Measurements from ENCODE around the gene KCNIP1.

The KCNIP1 gene

DNA sequence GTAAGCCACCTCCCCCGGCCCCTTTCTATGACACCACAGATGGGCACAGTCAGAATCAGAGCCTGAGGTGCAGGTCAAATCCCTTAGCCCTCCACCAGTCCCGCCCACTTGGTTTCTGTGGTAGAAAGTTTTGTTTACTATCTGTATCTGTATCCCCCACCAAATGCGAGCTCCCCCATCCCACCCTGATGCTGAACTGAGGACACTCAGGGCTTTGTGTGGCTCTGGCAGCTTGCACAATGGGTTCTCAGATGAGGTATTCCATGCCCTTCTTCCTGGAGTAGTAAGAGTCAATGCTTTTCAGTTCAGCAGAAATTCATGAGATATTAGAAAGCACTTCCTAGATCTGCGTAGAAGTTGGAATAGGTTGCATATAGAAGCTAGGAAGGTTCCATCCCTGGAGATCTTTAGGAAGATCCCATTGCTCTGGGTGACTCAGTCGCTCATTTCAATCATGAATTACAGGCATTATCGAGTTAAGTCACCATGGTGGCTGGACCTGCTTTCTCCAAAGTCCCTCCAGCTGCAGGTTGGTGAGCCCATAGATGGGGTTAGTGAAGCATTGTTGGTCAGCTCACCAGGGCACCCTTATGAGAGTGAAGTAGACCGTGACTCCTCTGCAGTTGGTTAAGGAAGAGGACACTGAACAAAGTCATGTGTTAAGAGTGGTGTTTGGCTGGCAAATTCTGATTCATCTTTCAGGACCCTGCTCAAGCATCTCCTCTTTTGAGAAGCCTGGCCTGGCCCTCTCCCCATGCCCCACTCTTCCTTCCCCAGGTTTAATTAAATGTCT, 10.6 kb upstream of the KCNIP1 start:
- Histone ChIP-seq H3K36me3 (ENCODE audit: control insufficient read depth in 2 of 2, insufficient read depth in 2 of 2, low read length in 2 of 2) (no peaks in the 10 kb centered on the region), H3K27me3 (ENCODE audit: control insufficient read depth in 1 of 2, insufficient read depth in 2 of 2, low read length in 2 of 2) (peaks cover 0 to 12% of the 10 kb centered on the region in 2 donors), H3K4me3 (ENCODE audit: low read length in 2 of 2) (no peak overlapping the region), H3K27ac (ENCODE audit: low read length) (no peak overlapping the region), H3K9me3 (ENCODE audit: control insufficient read depth in 2 of 2, low read length in 2 of 2) (no peaks in the 10 kb centered on the region), H3K4me1 (ENCODE audit: control insufficient read depth, insufficient read depth, low read length) (peaks cover 9% of the 10 kb centered on the region), H3K9ac (ENCODE audit: low read length in 2 of 2) (no peak overlapping the region)

DNA sequence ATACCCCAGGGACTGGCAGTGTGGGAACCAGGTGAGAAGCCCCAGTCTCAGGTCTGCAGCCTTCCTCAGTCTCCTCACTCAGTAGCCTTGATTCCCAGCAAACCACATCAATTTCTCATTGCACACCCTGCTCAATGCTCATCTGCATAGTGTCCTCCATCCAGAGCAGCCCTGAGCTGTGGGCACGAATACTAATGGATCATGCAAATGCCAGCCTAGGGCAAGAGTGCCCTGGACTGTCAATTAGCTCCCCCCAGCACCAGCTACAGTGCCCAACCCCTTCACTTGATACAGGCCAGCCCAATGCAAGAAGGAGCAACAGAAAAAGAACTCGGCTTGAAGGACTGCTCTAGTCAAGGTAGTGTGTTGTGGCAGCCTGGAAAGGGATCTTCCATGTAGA, 9.8 kb upstream of the KCNIP1 start:
- Histone ChIP-seq H3K27ac (ENCODE audit: low read length) (no peak overlapping the region), H3K4me1 (ENCODE audit: control insufficient read depth, insufficient read depth, low read length) (peaks cover 4% of the 10 kb centered on the region), H3K9ac (ENCODE audit: low read length in 2 of 2) (no peak overlapping the region), H3K36me3 (ENCODE audit: control insufficient read depth in 2 of 2, insufficient read depth in 2 of 2, low read length in 2 of 2) (no peaks in the 10 kb centered on the region), H3K9me3 (ENCODE audit: control insufficient read depth in 2 of 2, low read length in 2 of 2) (no peaks in the 10 kb centered on the region), H3K4me3 (ENCODE audit: low read length in 2 of 2) (no peak overlapping the region), H3K27me3 (ENCODE audit: control insufficient read depth in 1 of 2, insufficient read depth in 2 of 2, low read length in 2 of 2) (peaks cover 0 to 10% of the 10 kb centered on the region in 2 donors)

DNA sequence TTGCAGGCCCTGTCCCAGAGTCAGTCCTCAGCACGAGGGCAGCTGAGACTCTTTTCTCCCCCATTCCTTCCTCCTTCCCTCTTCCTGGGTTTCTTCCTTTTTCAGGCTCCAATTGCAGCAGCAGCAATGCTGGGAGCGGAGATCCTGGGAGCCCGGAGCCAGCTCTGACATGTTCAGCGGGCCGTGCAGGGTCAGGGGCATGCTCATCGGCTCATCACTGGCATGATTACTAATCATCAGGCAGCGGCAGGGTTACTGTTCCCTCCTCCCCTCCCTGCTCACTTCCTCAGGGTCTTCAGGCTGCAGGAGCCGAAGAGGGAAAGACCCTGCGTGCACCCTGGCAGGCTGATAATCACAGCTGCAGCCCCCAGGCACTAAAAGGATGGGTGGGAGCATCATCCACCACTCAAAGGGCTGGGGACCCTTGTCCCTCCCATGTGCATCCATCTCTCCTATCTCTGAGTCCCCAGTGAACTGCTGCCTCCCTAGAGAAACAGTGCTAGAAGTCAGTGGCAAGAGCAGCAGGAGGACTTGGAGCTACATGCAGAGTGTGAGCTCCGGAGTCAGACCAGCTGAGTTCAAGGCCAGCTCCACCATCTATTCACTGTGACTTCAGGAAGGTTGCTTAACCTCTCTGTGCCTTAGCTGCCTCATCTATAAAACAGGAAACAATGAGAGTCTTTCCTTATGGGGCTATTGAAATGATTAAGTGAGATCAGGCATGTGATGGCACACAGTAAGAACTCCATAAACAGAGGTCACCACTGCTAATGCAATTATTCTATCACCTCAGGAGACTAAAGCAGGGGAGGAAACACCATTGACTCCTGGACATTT, 7.8 kb upstream of the KCNIP1 start:
- Histone ChIP-seq H3K4me1 (ENCODE audit: control insufficient read depth, insufficient read depth, low read length) (peaks cover 4% of the 10 kb centered on the region), H3K9ac (ENCODE audit: low read length in 2 of 2) (no peak overlapping the region), H3K9me3 (ENCODE audit: control insufficient read depth in 2 of 2, low read length in 2 of 2) (peaks cover 4 to 8% of the 10 kb centered on the region in 2 donors), H3K36me3 (ENCODE audit: control insufficient read depth in 2 of 2, insufficient read depth in 2 of 2, low read length in 2 of 2) (no peaks in the 10 kb centered on the region), H3K27ac (ENCODE audit: low read length) (no peak overlapping the region), H3K27me3 (ENCODE audit: control insufficient read depth in 1 of 2, insufficient read depth in 2 of 2, low read length in 2 of 2) (peaks cover 0 to 13% of the 10 kb centered on the region in 2 donors), H3K4me3 (ENCODE audit: low read length in 2 of 2) (no peak overlapping the region)

DNA sequence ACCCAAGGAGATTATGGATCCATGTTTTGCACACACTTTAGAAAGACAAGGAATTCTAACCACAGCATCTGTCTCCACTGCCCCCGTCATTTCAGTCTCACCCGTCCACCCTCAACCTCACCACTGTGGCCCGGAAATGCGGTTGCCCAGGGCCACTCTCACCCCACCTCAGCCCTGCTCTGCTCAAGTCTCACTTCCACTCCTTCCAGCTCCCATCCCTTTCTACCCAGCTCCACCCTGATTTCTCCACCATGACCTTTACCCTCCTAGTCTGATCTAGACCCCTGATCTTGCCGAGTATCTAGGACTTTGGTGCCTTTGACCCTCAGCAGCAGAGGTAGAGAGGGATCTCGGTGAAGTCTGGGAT, 7.2 kb upstream of the KCNIP1 start:
- no peak overlapping the region for H3K9ac ChIP-seq (ENCODE audit: low read length in 2 of 2)
- peaks cover 0 to 13% of the 10 kb centered on the region in 2 donors for H3K27me3 ChIP-seq (ENCODE audit: control insufficient read depth in 1 of 2, insufficient read depth in 2 of 2, low read length in 2 of 2)
- no peaks in the 10 kb centered on the region for H3K36me3 ChIP-seq (ENCODE audit: control insufficient read depth in 2 of 2, insufficient read depth in 2 of 2, low read length in 2 of 2)
- peaks cover 4 to 8% of the 10 kb centered on the region in 2 donors for H3K9me3 ChIP-seq (ENCODE audit: control insufficient read depth in 2 of 2, low read length in 2 of 2)
- no peak overlapping the region for H3K4me3 ChIP-seq (ENCODE audit: low read length in 2 of 2)
- no peak overlapping the region for H3K27ac ChIP-seq (ENCODE audit: low read length)
- peaks cover 3% of the 10 kb centered on the region for H3K4me1 ChIP-seq (ENCODE audit: control insufficient read depth, insufficient read depth, low read length)

DNA sequence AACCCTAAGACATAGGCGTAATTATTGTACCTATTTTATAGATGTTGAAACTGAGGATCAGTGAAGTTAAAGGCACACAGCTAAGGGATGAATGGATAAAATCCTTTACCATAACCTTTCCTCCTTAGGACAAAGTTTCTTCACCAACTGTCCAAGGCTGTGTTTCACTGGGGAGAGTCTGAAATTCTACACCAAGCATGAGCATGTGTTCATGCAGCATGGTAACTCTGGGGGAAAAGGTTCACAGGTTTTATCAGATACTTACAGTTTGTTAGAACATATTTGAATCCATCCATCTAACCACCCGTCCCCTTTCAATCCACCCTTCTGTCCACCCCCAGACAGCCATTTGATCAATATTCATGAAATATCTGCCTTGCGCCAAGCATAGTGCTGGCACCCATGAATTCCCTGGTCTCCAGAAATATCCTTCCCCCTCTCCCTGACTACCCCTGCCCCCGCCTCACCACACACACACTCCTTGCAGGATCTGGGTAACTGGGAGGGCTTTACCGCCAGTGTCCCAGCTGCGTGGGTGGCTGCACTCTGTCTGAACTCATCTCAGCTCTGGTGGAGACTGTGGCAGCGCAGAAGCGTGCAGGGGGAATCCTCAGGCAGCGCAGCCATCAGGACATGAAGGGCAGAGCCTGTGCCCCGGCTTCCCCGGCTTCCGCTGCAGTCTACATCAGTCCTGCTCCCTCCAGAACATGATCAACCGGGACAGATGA, 6.3 kb upstream of the KCNIP1 start:
- no peaks in the 10 kb centered on the region for H3K36me3 ChIP-seq (ENCODE audit: control insufficient read depth in 2 of 2, insufficient read depth in 2 of 2, low read length in 2 of 2)
- H3K4me3 ChIP-seq (ENCODE audit: low read length in 2 of 2), result no peak overlapping the region
- no peak overlapping the region for H3K9ac ChIP-seq (ENCODE audit: low read length in 2 of 2)
- no peaks in the 10 kb centered on the region for H3K4me1 ChIP-seq (ENCODE audit: control insufficient read depth, insufficient read depth, low read length)
- no peak overlapping the region for H3K27ac ChIP-seq (ENCODE audit: low read length)
- peaks cover 4 to 8% of the 10 kb centered on the region in 2 donors for H3K9me3 ChIP-seq (ENCODE audit: control insufficient read depth in 2 of 2, low read length in 2 of 2)
- H3K27me3 ChIP-seq (ENCODE audit: control insufficient read depth in 1 of 2, insufficient read depth in 2 of 2, low read length in 2 of 2), result peaks cover 1 to 18% of the 10 kb centered on the region in 2 donors

DNA sequence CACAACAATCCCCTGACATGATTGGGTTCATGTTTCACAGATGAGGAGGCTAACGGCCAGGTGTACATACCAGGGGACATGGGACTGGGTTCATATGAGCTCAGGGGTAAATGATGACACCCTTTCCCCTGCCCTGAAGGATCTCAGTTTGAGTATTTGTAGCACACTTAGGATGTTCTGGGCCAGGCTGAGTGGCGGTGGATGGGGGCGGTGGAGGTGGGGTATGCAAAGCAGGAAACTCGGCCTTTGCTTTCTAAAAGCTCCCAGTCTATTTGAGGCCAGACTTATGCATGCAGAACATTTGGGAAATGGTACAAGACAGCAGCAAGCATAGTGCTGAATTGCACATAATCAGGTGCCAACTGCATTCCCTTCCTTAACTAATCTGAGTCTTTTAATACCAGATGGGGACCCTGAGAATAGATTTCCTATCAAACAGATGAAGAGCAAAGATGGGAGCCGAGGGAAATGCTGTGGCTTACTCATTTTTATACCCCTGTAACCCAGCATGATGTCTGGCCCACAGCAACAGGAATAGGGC, 4.9 kb upstream of the KCNIP1 start:
- no peak overlapping the region for H3K4me3 ChIP-seq (ENCODE audit: low read length in 2 of 2)
- peaks cover 9 to 20% of the 10 kb centered on the region in 2 donors for H3K27me3 ChIP-seq (ENCODE audit: control insufficient read depth in 1 of 2, insufficient read depth in 2 of 2, low read length in 2 of 2)
- no peaks in the 10 kb centered on the region for H3K36me3 ChIP-seq (ENCODE audit: control insufficient read depth in 2 of 2, insufficient read depth in 2 of 2, low read length in 2 of 2)
- peaks cover 4 to 8% of the 10 kb centered on the region in 2 donors for H3K9me3 ChIP-seq (ENCODE audit: control insufficient read depth in 2 of 2, low read length in 2 of 2)
- no peak overlapping the region for H3K27ac ChIP-seq (ENCODE audit: low read length)
- H3K4me1 ChIP-seq (ENCODE audit: control insufficient read depth, insufficient read depth, low read length), result peaks cover 2% of the 10 kb centered on the region
- no peak overlapping the region for H3K9ac ChIP-seq (ENCODE audit: low read length in 2 of 2)

DNA sequence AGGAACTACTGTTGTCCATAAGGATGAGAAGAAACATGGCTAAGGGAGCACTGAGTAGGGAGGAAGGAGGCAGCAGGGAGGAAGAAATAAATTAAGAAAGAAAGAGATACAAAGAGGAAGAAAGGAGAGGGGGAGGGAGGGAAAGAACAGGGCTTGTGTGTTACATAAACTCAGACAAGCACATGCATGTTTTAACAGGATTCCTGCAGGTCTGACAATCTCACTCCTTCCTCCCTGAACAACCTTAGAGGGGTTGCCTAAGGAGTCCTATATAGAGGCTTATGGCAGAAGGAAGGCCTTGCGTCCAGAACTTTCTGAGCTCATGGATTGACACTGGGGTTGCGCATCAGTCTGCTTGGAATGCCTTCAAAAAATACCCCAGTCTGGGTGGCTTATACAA, 4.2 kb upstream of the KCNIP1 start:
- no peak overlapping the region for H3K4me3 ChIP-seq (ENCODE audit: low read length in 2 of 2)
- peaks cover 4 to 8% of the 10 kb centered on the region in 2 donors for H3K9me3 ChIP-seq (ENCODE audit: control insufficient read depth in 2 of 2, low read length in 2 of 2)
- no peak overlapping the region for H3K27ac ChIP-seq (ENCODE audit: low read length)
- H3K36me3 ChIP-seq (ENCODE audit: control insufficient read depth in 2 of 2, insufficient read depth in 2 of 2, low read length in 2 of 2), result no peaks in the 10 kb centered on the region
- H3K9ac ChIP-seq (ENCODE audit: low read length in 2 of 2), result no peak overlapping the region
- peaks cover 16 to 24% of the 10 kb centered on the region in 2 donors for H3K27me3 ChIP-seq (ENCODE audit: control insufficient read depth in 1 of 2, insufficient read depth in 2 of 2, low read length in 2 of 2)
- H3K4me1 ChIP-seq (ENCODE audit: control insufficient read depth, insufficient read depth, low read length), result peaks cover 7% of the 10 kb centered on the region

DNA sequence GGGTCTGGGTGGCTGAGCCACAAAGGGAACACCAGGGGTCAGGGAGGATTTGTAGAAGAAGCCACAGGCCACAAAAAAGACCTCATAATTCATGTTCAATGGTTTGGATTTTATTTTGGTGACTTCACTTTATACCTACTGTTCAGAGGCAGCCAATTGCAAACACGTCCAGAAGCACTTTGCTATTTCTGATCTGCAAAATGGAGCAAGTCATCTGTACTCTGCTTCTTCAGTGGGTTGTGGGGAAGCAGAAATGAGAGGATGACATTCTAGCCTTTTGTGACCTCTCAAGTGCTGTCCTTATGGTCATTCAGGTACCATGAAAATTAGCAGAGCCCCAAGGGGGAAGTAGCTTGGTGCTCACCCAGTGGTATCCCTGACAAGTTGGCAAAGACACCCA, 2.5 kb upstream of the KCNIP1 start:
- H3K4me3 ChIP-seq (ENCODE audit: low read length in 2 of 2), result no peak overlapping the region
- peaks cover 4 to 8% of the 10 kb centered on the region in 2 donors for H3K9me3 ChIP-seq (ENCODE audit: control insufficient read depth in 2 of 2, low read length in 2 of 2)
- H3K9ac ChIP-seq (ENCODE audit: low read length in 2 of 2), result no peak overlapping the region
- H3K4me1 ChIP-seq (ENCODE audit: control insufficient read depth, insufficient read depth, low read length), result peaks cover 7% of the 10 kb centered on the region
- H3K36me3 ChIP-seq (ENCODE audit: control insufficient read depth in 2 of 2, insufficient read depth in 2 of 2, low read length in 2 of 2), result no peaks in the 10 kb centered on the region
- H3K27ac ChIP-seq (ENCODE audit: low read length), result no peak overlapping the region
- peaks cover 21 to 32% of the 10 kb centered on the region in 2 donors for H3K27me3 ChIP-seq (ENCODE audit: control insufficient read depth in 1 of 2, insufficient read depth in 2 of 2, low read length in 2 of 2)

DNA sequence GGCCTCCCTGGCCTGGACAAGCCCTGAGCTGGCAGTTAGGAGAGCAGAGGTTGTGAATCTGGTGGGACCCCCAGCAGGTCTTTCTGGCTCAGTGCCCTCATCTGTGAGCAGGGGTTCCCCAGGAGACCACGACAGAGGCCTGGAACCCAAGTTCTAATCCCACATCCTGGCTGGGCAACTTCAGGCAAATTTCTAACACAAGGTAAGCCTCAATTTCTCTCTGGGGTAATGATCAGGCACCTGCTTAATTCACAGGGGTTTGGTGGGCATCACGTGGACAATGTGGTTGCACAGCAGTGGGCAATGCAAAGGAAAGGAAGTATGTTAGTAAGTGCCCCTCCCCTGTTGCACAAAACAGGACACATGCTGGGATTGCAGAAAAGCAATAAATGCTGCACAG, 1.9 kb upstream of the KCNIP1 start:
- Histone ChIP-seq H3K9ac (ENCODE audit: low read length in 2 of 2) (no peak overlapping the region), H3K27me3 (ENCODE audit: control insufficient read depth in 1 of 2, insufficient read depth in 2 of 2, low read length in 2 of 2) (peaks cover 21 to 30% of the 10 kb centered on the region in 2 donors), H3K36me3 (ENCODE audit: control insufficient read depth in 2 of 2, insufficient read depth in 2 of 2, low read length in 2 of 2) (no peaks in the 10 kb centered on the region), H3K9me3 (ENCODE audit: control insufficient read depth in 2 of 2, low read length in 2 of 2) (peaks cover 4 to 8% of the 10 kb centered on the region in 2 donors), H3K4me3 (ENCODE audit: low read length in 2 of 2) (no peak overlapping the region), H3K4me1 (ENCODE audit: control insufficient read depth, insufficient read depth, low read length) (peaks cover 7% of the 10 kb centered on the region), H3K27ac (ENCODE audit: low read length) (no peak overlapping the region)

DNA sequence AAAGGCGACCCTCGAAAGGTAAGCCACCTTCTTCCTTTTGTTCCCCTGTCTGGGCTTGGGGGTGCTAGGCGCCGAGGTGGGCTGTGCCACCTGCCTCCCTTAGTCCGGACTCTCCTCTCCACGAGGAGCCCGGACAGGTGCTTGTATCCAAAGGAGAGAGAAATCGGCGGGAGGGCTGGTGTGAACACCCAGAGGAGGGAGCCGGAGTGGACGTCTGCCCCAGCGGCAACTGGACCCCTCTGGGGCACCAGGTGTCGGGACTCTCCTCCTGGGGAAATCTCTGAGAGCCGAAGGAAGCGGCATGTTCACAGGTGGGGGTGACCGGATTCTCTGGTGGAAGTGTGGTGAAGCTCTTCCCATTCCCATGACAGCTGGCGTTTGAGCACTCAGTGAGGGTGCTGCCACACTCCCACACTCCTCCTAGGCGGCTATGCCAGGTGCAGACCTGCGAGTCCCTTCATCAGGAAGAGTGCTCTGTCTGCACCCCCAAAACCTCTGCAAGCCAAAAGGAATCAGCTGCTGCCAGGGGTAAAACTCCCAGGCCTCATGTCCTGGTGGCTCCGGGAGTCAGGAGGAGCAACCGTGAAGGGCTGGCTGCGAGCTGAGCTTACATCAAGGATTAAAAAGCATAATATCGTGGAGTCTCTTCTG, 921 bp downstream of the KCNIP1 start:
- H3K36me3 ChIP-seq (ENCODE audit: control insufficient read depth in 2 of 2, insufficient read depth in 2 of 2, low read length in 2 of 2), result no peaks in the 10 kb centered on the region
- peaks cover 7% of the 10 kb centered on the region for H3K4me1 ChIP-seq (ENCODE audit: control insufficient read depth, insufficient read depth, low read length)
- H3K4me3 ChIP-seq (ENCODE audit: low read length in 2 of 2), result no peak overlapping the region
- no peak overlapping the region for H3K9ac ChIP-seq (ENCODE audit: low read length in 2 of 2)
- H3K27ac ChIP-seq (ENCODE audit: low read length), result no peak overlapping the region
- H3K9me3 ChIP-seq (ENCODE audit: control insufficient read depth in 2 of 2, low read length in 2 of 2), result peaks cover 4% of the 10 kb centered on the region in 2 donors
- H3K27me3 ChIP-seq (ENCODE audit: control insufficient read depth in 1 of 2, insufficient read depth in 2 of 2, low read length in 2 of 2), result peaks cover 21 to 25% of the 10 kb centered on the region in 2 donors

All from stomach smooth muscle (tissue), 2 donors.